Upper lobe of left lung (tissue), 6 donors: Measurements from ENCODE around the gene PRRG2. TPM values are rescaled to one million over a fixed set of nuclear protein-coding genes. Genes with fewer than 3 reads are reported as not detected.
A peak's percentile ranks its signal among the peaks of the same experiment; 100 is the strongest.

Experiments used
- ATAC-seq, 2 donors: fragments of 200-7000 bp; cut with Tn5 transposase; one replicate each; pipeline ENCODE4 v1.9.1; 2022; ENCODE audit warnings: mild to moderate bottlenecking in 2 of 2, moderate library complexity in 2 of 2; ENCODE audit not compliant: low FRiP score in 2 of 2
- DNase-seq, 2 donors: peaks; one replicate each; pipeline ENCODE4 v3.0.0-alpha.2; 2019 to 2020
- H3K27ac ChIP-seq, 4 donors: fragments of 200-600 bp; sonication (generic); one replicate each; pipeline ENCODE4 v1.5.1; 2016 to 2019
- H3K27me3 ChIP-seq, 4 donors: fragments of 200-600 bp; sonication (generic); one replicate each; pipeline ENCODE4 v1.5.1; 2017 to 2019
- H3K36me3 ChIP-seq, 4 donors: fragments of 200-600 bp; sonication (generic); one replicate each; pipeline ENCODE4 v1.5.1; 2016 to 2019
- H3K4me1 ChIP-seq, 4 donors: fragments of 200-600 bp; sonication (generic); one replicate each; pipeline ENCODE4 v1.5.1; 2018 to 2019
- H3K4me3 ChIP-seq, 4 donors: fragments of 200-600 bp; sonication (generic); one replicate each; pipeline ENCODE4 v1.5.1; 2017 to 2019; ENCODE audit warnings: mild to moderate bottlenecking in 2 of 4, moderate library complexity in 1 of 4
- H3K9me3 ChIP-seq, 4 donors: fragments of 200-600 bp; sonication (generic); one replicate each; pipeline ENCODE4 v1.5.1; 2018 to 2019
- CTCF ChIP-seq, 6 experiments: fragments of 450-650 bp in 4 of 6; fragments of 200-600 bp in 2 of 6; sonication (generic) in 2 of 6; IDR thresholded peaks; one replicate each; pipeline ENCODE4 v1.5.1; 2016 to 2019; ENCODE audit warnings: antibody characterized with exemption in 6 of 6
- EP300 ChIP-seq, 4 donors: sonication (generic); formaldehyde crosslinking; IDR thresholded peaks; one replicate each; pipeline ENCODE4 v1.5.1; 2017; ENCODE audit warnings: antibody characterized with exemption in 4 of 4, control low read depth in 2 of 4
- POLR2A ChIP-seq, 4 donors: fragments of 450-650 bp; IDR thresholded peaks; one replicate each; pipeline ENCODE4 v1.5.1; 2016 to 2017; ENCODE audit warnings: antibody characterized with exemption in 4 of 4, mild to moderate bottlenecking in 2 of 4
- POLR2AphosphoS5 ChIP-seq, 2 donors: sonication (generic); formaldehyde crosslinking; IDR thresholded peaks; one replicate each; pipeline ENCODE4 v1.5.1; 2017; ENCODE audit warnings: antibody characterized with exemption in 2 of 2
- WGBS, 2 donors: methylation state at CpG; one replicate each; pipeline ENCODE4 v1.1.5; 2017 to 2018; 5-methylcytosine and 5-hydroxymethylcytosine counted together
- total RNA-seq, 6 donors: library from RNA; depleted of rRNA in 4 of 6; stranded (reverse); fragments of >200 nt in 4 of 6; gene quantifications; one replicate each; pipeline versions ENCODE4 v1.1.0 to v1.2.1, GENCODE V29; 2016 to 2021
- donor health status: DM: no; HTN: no; CAD: no; lungs with moderate emphysema.
- donor health status: DM: no; HTN: yes; CAD: no; lungs with severe emphysema.

PRRG2 gene
- total RNA-seq, 6 donors from 2014 or later, result 3.8 to 10.0 (median 7.1) TPM

DNA sequence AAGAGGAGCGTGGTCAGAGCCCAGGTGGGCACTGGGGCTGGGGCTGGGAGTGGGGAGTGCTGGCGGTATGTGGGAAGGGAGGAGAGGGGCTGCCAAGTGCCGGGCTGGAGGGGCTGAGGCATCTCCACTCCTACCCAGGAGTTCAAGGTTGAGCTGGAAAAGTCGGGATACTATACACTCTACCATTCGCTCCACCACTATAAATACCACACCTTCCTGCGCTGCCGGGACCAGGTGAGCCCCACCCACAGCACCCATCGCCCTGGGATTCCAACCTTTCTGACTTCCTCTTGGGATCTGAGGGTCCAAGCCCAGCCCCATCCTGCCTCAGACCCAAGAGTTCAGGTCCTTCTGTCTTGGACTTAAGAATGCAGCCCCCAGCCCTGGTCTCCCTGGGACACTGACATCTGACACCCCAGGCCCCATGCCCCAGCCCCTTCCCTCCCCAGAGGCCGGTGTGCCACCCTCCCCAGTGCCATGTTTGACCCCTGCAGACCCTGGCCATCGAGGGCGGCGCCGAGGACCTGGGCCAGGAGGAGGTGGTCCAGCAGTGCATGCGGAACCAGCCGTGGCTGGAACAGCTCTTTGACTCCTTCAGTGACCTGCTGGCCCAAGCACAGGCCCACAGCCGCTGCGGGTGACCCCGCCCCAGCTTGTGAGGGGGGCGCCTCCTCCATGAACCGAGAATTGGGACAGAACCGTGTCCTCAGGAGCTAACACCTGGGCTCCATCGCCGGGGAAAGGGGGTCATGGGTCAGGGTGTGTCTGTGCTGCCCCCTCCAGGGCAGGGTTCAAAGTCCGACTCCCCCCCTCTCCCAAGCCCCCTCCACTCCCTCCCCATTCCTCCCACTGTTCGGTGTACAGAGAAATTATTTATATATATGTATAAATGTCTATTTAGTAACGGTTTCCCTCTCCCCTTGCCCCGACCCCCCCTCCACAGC lies 44.1 kb downstream of the PRRG2 start:
- no peaks in the 10 kb centered on the region for H3K27me3 ChIP-seq
- peaks cover 0 to 6% (median 2%) of the 10 kb centered on the region in 4 donors for H3K4me1 ChIP-seq
- WGBS, 2 donors, result 87 to 89% methylated on average over 14 to 27 of the region's 27 CpGs
- ATAC-seq (peak; percentile 26 to 47), DNase-seq (peak in 1 of 2 donors; percentile 83)
- no peaks in the 10 kb centered on the region for H3K9me3 ChIP-seq
- TF ChIP-seq EP300 (IDR thresholded peaks at IDR 0.05), result no peak
- no peak for TF ChIP-seq POLR2AphosphoS5 (IDR thresholded peaks at IDR 0.05)
- no peak for TF ChIP-seq POLR2A (IDR thresholded peaks at IDR 0.05)
- TF ChIP-seq CTCF (IDR thresholded peaks at IDR 0.05), result no peak
- peaks cover 7 to 47% (median 34%) of the 10 kb centered on the region in 4 donors for H3K36me3 ChIP-seq
- no peak overlapping the region for H3K4me3 ChIP-seq
- H3K27ac ChIP-seq, result peak overlapping the region in 1 of 4 donors; percentile 49

DNA sequence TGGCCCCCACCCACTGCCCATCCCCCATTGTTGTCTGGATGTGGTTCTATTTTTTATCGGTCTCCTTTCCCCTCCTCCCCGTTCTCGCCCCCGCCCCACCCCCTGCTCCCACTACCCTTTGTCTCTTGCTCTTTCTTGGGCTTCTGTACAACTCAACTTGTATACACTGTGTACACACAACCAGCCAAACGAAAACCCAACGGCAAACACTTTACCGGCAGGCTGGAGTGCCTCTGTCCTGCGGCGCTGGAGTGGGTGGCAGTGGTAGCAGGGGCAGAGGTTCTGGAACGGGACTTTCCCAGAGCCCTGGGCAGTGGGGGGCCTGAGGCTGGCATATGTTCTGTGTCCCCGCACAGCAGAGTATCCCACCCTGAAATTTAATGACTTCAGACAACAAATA lies 45.1 kb downstream of the PRRG2 start:
- TF ChIP-seq EP300 (IDR thresholded peaks at IDR 0.05) (no peak), POLR2AphosphoS5 (IDR thresholded peaks at IDR 0.05) (no peak), POLR2A (IDR thresholded peaks at IDR 0.05) (no peak), CTCF (IDR thresholded peaks at IDR 0.05) (no peak)
- H3K36me3 ChIP-seq, result peaks cover 6 to 43% (median 30%) of the 10 kb centered on the region in 4 donors

GRCh38 chr19:49629659-49630058 lies 48.5 kb downstream of the PRRG2 start:
- Histone ChIP-seq H3K9me3 (no peaks in the 10 kb centered on the region), H3K27me3 (no peaks in the 10 kb centered on the region), H3K27ac (peak overlapping the region in 3 of 4 donors; percentile 12 to 95 (median 22)), H3K4me3 (no peak overlapping the region), H3K36me3 (peaks cover 0 to 28% (median 19%) of the 10 kb centered on the region in 4 donors), H3K4me1 (peaks cover 10 to 36% (median 28%) of the 10 kb centered on the region in 4 donors)
- DNase-seq (no peak), ATAC-seq (no peak)
- 92 to 96% methylated on average over 9 of the region's 9 CpGs for WGBS, 2 donors
- TF ChIP-seq POLR2AphosphoS5 (IDR thresholded peaks at IDR 0.05) (no peak), EP300 (IDR thresholded peaks at IDR 0.05) (no peak)

More for the DNA sequence above, 45.1 kb downstream of the PRRG2 start:
- DNase-seq (peak in 1 of 2 donors; percentile 78), ATAC-seq (peak in 1 of 2 donors; percentile 79)
- Histone ChIP-seq H3K27me3 (no peaks in the 10 kb centered on the region), H3K9me3 (no peaks in the 10 kb centered on the region), H3K4me1 (peaks cover 4 to 13% (median 9%) of the 10 kb centered on the region in 4 donors), H3K4me3 (no peak overlapping the region), H3K27ac (peak overlapping the region in 3 of 4 donors; percentile 2 to 49 (median 4))
- WGBS, 2 donors, result 61 to 86% methylated on average over 10 to 11 of the region's 11 CpGs

DNA sequence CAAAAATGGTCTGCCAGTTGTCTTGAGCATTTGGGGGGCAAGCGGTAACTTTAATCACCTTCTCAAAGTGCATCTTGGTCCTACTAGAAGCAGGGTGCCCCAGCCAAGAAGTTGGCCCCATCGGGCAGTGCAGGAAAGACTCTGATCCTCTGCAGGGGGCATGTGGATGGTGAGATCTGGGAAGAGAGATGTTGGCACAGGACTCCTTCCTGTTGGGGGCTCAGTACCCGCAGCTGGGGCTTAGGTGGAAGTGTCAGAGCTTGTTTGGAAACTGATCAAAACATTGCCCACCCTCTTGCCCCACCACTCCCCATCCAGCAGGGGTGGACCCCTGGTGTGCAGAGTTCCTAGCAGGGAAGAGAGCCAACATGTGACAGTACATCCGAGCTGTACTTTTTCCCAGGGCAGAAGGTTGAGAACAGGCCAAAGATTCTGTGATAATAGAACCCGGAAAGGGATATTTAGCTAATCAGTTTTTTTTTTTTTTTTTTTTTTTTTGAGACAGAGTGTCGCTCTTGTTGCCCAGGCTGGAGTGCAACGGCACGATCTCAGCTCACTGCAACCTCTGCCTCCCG lies 50.0 kb downstream of the PRRG2 start:
- H3K27me3 ChIP-seq, result no peaks in the 10 kb centered on the region
- no peaks in the 10 kb centered on the region for H3K9me3 ChIP-seq
- peaks cover 0 to 29% (median 13%) of the 10 kb centered on the region in 4 donors for H3K36me3 ChIP-seq
- peaks cover 19 to 46% (median 39%) of the 10 kb centered on the region in 4 donors for H3K4me1 ChIP-seq
- no peak overlapping the region for H3K4me3 ChIP-seq
- H3K27ac ChIP-seq, result peak overlapping the region in 3 of 4 donors; percentile 22 to 95 (median 42)
- DNase-seq (no peak), ATAC-seq (no peak)
- 37 to 46% methylated on average over 7 to 9 of the region's 9 CpGs for WGBS, 2 donors
- TF ChIP-seq CTCF (IDR thresholded peaks at IDR 0.05) (peak in 2 of 6 experiments; percentile 9 to 20), EP300 (IDR thresholded peaks at IDR 0.05) (no peak), POLR2A (IDR thresholded peaks at IDR 0.05) (no peak), POLR2AphosphoS5 (IDR thresholded peaks at IDR 0.05) (peak in 1 of 2 donors; percentile 22)

GRCh38 chr19:49631610-49632192 lies 50.6 kb downstream of the PRRG2 start:
- no peaks in the 10 kb centered on the region for H3K9me3 ChIP-seq
- H3K4me3 ChIP-seq, result no peak overlapping the region
- H3K36me3 ChIP-seq, result peaks cover 0 to 29% (median 8%) of the 10 kb centered on the region in 4 donors
- TF ChIP-seq EP300 (IDR thresholded peaks at IDR 0.05), result no peak
- TF ChIP-seq CTCF (IDR thresholded peaks at IDR 0.05), result no peak
- TF ChIP-seq POLR2A (IDR thresholded peaks at IDR 0.05), result no peak
- TF ChIP-seq POLR2AphosphoS5 (IDR thresholded peaks at IDR 0.05), result no peak
- peak overlapping the region; percentile 22 to 95 (median 38) for H3K27ac ChIP-seq
- DNase-seq (no peak), ATAC-seq (no peak)
- peaks cover 25 to 52% (median 45%) of the 10 kb centered on the region in 4 donors for H3K4me1 ChIP-seq
- 87 to 91% methylated on average over 17 to 19 of the region's 19 CpGs for WGBS, 2 donors
- no peaks in the 10 kb centered on the region for H3K27me3 ChIP-seq
